ENCODE data around the gene FMNL2.

DNA sequence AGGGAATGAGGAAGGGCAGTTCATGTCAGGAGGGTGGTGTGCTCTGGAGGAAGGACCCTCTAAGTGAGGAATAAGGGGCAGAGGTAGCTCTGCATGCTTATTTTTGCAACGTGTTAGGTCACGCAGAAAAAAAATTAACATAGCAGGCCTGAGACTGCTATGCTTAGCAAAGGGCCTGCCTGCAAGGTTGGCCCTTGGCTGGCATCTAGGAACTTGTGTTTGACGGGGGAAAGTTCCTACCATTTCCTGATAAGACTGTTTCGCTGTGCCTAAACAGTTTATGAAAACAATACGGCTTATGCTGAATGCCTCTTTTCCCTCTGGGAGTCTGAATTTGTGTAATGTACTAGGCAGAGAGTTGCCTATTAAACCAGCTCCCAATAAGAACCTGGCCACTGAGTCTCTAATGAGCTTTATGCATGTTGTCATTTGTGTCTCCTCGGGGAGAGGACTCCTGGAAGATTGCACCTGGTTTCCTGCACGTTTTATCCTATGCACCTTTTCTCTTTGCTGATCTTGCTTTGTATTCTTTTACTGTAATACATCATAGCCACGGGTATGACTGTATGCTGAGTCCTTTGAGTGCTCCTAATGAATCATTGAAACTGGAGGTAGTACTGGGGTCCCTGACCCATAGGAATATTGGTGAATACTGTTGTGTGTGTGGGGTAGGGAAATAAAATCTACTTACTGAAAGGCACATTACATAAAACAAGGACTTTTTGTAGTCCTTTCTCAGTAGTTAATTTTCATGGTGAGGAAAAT, 213.3 kb downstream of the FMNL2 start:
- TF ChIP-seq EZH2 (IDR thresholded peaks at IDR 0.05) (no peak), POLR2AphosphoS5 (IDR thresholded peaks at IDR 0.05; ENCODE audit: borderline replicate concordance, low read depth, low read length) (no peak)
